HG03103 (cell line): Measurements from ENCODE around the gene HSD17B8.
"Not testable (repeated sequence)": the region's sequence is repeated elsewhere in the genome, so short reads cannot be mapped to it uniquely, and the experiment has no call there.

Experiments used
- ATAC-seq: cut with Tn5 transposase; IDR thresholded peaks from one replicate; pipeline ENCODE4 v1.9.1; 2021; ENCODE audit warnings: low read depth; ENCODE audit not compliant: unreplicated experiment

HSD17B8 gene

GRCh38 chr6:33204165-33204414 lies 365 bp upstream of the HSD17B8 start:
- ATAC-seq: no peak

GRCh38 chr6:33205191-33206026 lies 954 bp downstream of the HSD17B8 start:
- no peak for ATAC-seq

GRCh38 chr6:33206027-33206863 lies 1.8 kb downstream of the HSD17B8 start:
- no peak for ATAC-seq

GRCh38 chr6:33206864-33207551 lies 2.6 kb downstream of the HSD17B8 start:
- no peak for ATAC-seq

- no peak for ATAC-seq
Observed at GRCh38 chr6:33207552-33208090, 3.2 kb downstream of the HSD17B8 start.

- no peak for ATAC-seq
Observed at GRCh38 chr6:33208091-33208967, 3.9 kb downstream of the HSD17B8 start, which contains the start of gene RING1. RING1 (plus strand) TSS chr6:33208500; CDS start chr6:33208823, 323 bp downstream.

- ATAC-seq: no peak
Observed at GRCh38 chr6:33209856-33210255, 5.4 kb downstream of the HSD17B8 start.

GRCh38 chr6:33211136-33211535 lies 6.7 kb downstream of the HSD17B8 start:
- ATAC-seq: no peak

GRCh38 chr6:33211666-33212422 lies 7.4 kb downstream of the HSD17B8 start:
- no peak for ATAC-seq

- ATAC-seq: no peak
Observed at GRCh38 chr6:33212857-33213165, 8.4 kb downstream of the HSD17B8 start.

GRCh38 chr6:33213166-33213988 lies 8.9 kb downstream of the HSD17B8 start:
- no peak for ATAC-seq

GRCh38 chr6:33213989-33214335 lies 9.5 kb downstream of the HSD17B8 start:
- no peak for ATAC-seq

GRCh38 chr6:33215271-33216116 lies 11.0 kb downstream of the HSD17B8 start:
- ATAC-seq: no peak

GRCh38 chr6:33216117-33216649 lies 11.7 kb downstream of the HSD17B8 start:
- ATAC-seq: no peak

- ATAC-seq: no peak
Observed at GRCh38 chr6:33217246-33217645, 12.8 kb downstream of the HSD17B8 start.

- ATAC-seq: no peak
Observed at GRCh38 chr6:33217681-33218080, 13.2 kb downstream of the HSD17B8 start.

- ATAC-seq: not testable (repeated sequence)
Observed at GRCh38 chr6:33226503-33227120, 22.2 kb downstream of the HSD17B8 start.
